GM18505 (cell line): ENCODE results near the gene MRTFA.
"Not testable (repeated sequence)": the region's sequence is repeated elsewhere in the genome, so short reads cannot be mapped to it uniquely, and the experiment has no call there.

ENCODE experiments used
- ATAC-seq: cut with Tn5 transposase; IDR thresholded peaks from one replicate; pipeline ENCODE4 v1.9.1; 2021; ENCODE audit not compliant: unreplicated experiment
- POLR2A ChIP-seq: IDR thresholded peaks from 4 replicates; pipeline ENCODE4 v1.6.1; 2011; ENCODE audit warnings: borderline replicate concordance; ENCODE audit not compliant: insufficient read depth, insufficient read length; ENCODE audit errors: extremely low read depth

MRTFA gene

DNA sequence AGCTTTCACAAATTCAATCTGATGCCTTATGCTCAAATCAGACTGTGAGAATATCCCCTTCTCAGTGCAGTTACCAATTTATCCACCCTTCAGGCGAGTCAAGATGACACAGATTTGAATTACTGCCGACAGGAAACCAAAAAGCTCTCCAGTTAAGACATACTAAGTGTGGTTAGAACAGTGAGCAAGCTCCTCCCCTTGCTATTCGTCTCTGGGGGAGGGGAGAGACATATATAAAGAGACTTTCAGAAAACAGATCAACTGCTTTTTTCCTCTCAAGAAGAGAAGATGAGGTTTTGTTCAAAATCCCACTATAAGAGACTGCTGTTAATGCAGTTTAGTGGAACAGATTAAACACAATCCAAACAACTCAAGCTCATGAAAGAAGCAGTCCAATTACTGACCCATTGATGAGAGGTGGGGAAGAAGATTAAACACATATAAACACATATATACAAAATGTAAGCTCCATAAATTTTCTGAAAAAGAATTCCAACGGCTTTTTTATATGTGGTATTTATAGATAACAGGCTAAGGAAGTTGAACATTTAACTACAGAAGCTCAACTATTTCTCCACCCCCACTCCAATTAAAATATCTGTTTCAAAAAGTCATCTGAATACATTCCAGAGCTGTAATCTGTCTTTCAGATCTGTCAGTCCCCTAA, 102.7 kb downstream of the MRTFA start:
- ATAC-seq = peak; percentile 53

DNA sequence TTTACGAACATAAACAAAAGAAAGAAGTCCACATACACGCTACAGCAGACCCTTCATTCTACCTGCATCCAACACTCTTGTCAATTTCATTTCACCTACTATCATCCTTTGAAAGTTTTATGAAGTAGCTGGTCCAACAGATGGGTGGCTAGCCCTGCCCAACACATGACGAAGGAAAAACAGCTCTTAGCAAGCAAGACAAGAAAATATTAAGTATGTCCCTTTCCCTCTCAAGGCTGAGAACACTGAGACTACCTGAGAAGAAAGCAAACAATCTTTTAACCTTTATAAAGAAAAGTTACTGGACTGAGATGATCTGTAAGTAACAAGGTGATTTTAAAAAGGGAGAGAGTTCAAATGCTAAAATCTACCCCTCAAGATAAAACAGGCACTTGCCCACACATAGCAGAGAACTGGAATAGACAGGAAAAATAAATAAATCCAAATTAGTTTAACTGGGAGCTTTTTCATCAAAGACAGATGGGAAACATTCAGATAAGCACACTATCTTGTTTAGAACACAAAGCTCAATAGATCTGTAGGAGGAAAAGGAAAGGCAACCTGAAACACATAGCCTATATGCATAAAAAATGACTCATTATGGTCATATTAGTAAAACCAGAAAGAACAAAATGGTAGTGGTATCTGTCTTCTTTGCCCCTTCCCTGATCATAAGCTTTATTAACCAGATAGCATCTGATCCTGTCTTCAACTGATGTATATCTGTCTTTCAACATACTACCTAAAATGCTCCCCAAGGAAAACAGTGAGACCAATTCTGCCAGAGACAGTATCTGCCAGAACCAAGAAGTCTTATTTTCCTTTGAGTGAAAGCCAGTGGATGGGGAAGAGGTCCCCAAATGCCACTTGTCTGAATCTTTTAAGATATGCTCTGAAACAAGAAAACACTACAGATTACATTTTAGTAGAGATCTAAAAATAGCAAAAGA, 104.3 kb downstream of the MRTFA start:
- no peak for ATAC-seq
- TF ChIP-seq POLR2A = no peak

More for the DNA sequence above, 102.7 kb downstream of the MRTFA start:
- no peak for TF ChIP-seq POLR2A

GRCh38 chr22:40530391-40530790, 106.1 kb downstream of the MRTFA start:
- ATAC-seq = not testable (repeated sequence)

DNA sequence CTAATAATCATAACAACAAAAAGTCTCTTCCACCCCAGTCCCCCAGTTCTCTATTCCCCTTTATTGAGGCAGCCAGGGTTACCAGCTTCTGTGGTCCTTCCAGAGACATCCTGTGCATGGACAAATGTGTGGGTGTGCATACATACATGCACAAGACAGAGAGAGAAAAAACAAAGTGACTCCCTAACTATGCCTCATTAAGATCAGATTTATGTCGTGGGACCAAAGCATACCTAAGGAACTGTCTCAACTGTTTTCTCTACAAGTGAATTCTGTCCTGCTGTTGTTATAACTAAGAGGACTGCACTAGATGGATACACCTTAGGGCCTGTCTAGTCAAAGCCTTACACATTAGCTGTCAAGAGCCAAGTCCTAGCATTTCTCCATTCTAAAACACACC, 106.7 kb downstream of the MRTFA start:
- TF ChIP-seq POLR2A = no peak

GRCh38 chr22:40526960-40527359, 109.6 kb downstream of the MRTFA start:
- no peak for ATAC-seq
- no peak for TF ChIP-seq POLR2A

More for the DNA sequence above, 106.7 kb downstream of the MRTFA start:
- ATAC-seq = no peak

- no peak for TF ChIP-seq POLR2A
- ATAC-seq = no peak
These were observed 111.2 kb downstream of the MRTFA start for GRCh38 chr22:40525250-40525884.

DNA sequence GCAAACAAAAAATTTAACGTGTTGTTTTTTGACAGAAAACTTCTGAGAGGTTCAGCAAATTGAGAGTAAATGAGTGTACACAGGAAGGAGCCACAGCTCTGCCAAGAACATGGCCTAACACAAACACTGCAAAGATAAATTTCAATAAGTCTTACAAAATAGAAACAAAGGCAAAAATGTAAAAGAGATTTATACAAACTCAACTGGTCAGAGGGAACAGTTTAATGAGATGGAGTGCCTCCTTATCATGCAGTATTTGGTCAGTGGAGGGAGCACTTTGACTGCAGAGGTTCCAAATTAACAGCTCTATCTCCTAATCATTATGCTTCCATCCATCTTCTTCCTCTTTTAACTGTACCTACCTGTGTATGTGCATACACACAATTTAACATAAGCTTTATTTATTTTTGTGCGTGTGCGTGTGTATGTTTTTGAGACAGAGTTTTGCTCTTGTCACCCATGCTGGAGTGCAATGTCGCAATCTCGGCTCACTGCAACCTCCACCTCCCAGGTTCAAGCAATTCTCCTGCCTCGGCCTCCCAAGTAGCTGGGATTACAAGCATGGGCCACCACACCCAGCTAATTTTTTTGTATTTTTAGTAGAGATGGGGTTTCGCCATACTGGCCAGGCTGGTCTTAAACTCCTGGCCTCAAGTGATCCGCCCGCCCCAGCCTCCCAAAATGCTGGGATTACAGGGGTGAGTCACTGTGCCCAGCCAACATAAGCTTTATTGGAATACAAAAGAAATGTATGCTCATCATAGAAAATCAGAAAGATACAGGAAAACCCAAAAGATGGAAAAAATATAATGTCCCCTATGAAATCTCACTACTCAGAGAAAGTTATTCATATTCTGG, 111.9 kb downstream of the MRTFA start:
- no peak for ATAC-seq

GRCh38 chr22:40522141-40522540, 114.4 kb downstream of the MRTFA start:
- TF ChIP-seq POLR2A = no peak
- no peak for ATAC-seq

More for the DNA sequence above, 111.9 kb downstream of the MRTFA start:
- TF ChIP-seq POLR2A = no peak

- TF ChIP-seq POLR2A = no peak
These were observed 115.5 kb downstream of the MRTFA start for GRCh38 chr22:40521046-40521445.

DNA sequence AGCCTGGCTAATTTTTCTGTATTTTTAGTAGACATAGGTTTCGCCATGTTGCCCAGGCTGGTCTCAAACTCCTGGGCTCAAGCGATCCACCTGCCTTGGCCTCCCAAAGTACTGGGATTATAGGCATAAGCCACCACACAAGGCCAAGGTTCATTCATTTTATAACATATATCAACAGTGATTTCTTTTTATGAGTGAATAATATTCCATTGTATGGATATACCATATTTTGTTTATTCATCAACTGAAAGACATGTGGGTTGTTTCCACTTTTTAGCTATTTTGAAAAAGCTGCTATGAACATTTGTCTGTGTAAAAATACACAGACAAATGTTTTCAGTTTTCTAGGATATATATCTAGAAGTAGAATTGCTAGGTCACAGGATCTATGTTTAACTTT, 116.0 kb downstream of the MRTFA start:
- no peak for ATAC-seq
- no peak for TF ChIP-seq POLR2A

More at GRCh38 chr22:40521046-40521445, 115.5 kb downstream of the MRTFA start:
- ATAC-seq = no peak

GRCh38 chr22:40519948-40520331, 116.6 kb downstream of the MRTFA start:
- ATAC-seq = no peak
- TF ChIP-seq POLR2A = no peak

- no peak for ATAC-seq
- TF ChIP-seq POLR2A = no peak
These were observed 117.1 kb downstream of the MRTFA start for GRCh38 chr22:40519284-40519947.
